B cell (primary cell): ENCODE measurements around the gene NXPE3. TPM values are rescaled to one million over a fixed set of nuclear protein-coding genes. Genes with fewer than 3 reads are reported as not detected.

ENCODE experiments used
- ATAC-seq: fragments of 200-7000 bp; cut with Tn5 transposase; one replicate; pipeline ENCODE4 v1.10.0; 2021; ENCODE audit warnings: low read depth, mild to moderate bottlenecking, moderate number of reproducible peaks, moderate library complexity
- CTCF ChIA-PET: fragments of 350-600 bp; sonication (Branson Sonifier 250); formaldehyde crosslinking; loops from one replicate; lab custom pipeline; 2021; ENCODE audit warnings: antibody characterized with exemption, inconsistent platforms; lab: Charles Lee
- POLR2A ChIA-PET: fragments of 350-600 bp; sonication (Branson Sonifier 250); formaldehyde crosslinking; loops from one replicate; lab custom pipeline; 2021; ENCODE audit warnings: antibody characterized with exemption; lab: Charles Lee
- DNase-seq: peaks from one replicate; pipeline ENCODE4 v3.0.0; 2013
- H2AFZ ChIP-seq: 2 replicates; pipeline ENCODE4 v1.6.1; 2012; ENCODE audit warnings: mild to moderate bottlenecking, low read depth, low read length; ENCODE audit not compliant: insufficient read depth, poor library complexity, severe bottlenecking
- H3K27ac ChIP-seq, 2 donors: 1 replicate in 1 of 2; 2 replicates in 1 of 2; pipeline ENCODE4 v1.5.1; 2012 to 2013; ENCODE audit warnings: low read length in 2 of 2, mild to moderate bottlenecking in 2 of 2, moderate library complexity in 1 of 2
- H3K27me3 ChIP-seq, 4 experiments: fragments of 200-600 bp in 1 of 4; sonication (generic) in 1 of 4; replicated peaks in 1 of 4; 1 replicate in 2 of 4; 2 replicates in 2 of 4; pipeline versions ENCODE4 v1.6.1 to v1.7.0; 2013 to 2016; ENCODE audit warnings: low read length in 3 of 4, mild to moderate bottlenecking in 2 of 4, mixed read lengths in 1 of 4, moderate library complexity in 1 of 4; ENCODE audit not compliant: insufficient read depth in 4 of 4, control insufficient read depth in 3 of 4; ENCODE audit errors: control extremely low read depth in 1 of 4
- H3K36me3 ChIP-seq, 2 experiments: replicated peaks in 1 of 2; 1 replicate in 1 of 2; 2 replicates in 1 of 2; pipeline versions ENCODE4 v1.6.1 to v1.7.1; 2013; ENCODE audit warnings: low read length in 1 of 2; ENCODE audit not compliant: insufficient read depth in 2 of 2, control insufficient read depth in 1 of 2; ENCODE audit errors: control extremely low read depth in 1 of 2, extremely low read depth in 1 of 2
- H3K4me1 ChIP-seq, 2 donors: fragments of 200-600 bp in 1 of 2; sonication (generic) in 1 of 2; 1 replicate in 1 of 2; 2 replicates in 1 of 2; pipeline versions ENCODE4 v1.5.1 to v1.6.1; 2013 to 2017; ENCODE audit warnings: low read length in 2 of 2; ENCODE audit not compliant: control insufficient read depth in 2 of 2, insufficient read depth in 2 of 2
- H3K4me2 ChIP-seq: replicated peaks from 2 replicates; pipeline ENCODE3; 2012; ENCODE audit warnings: mild to moderate bottlenecking, low read depth, low read length; ENCODE audit not compliant: poor library complexity, severe bottlenecking
- H3K4me3 ChIP-seq, 5 experiments: fragments of 200-600 bp in 1 of 5; sonication (generic) in 1 of 5; 1 replicate in 3 of 5; 2 replicates in 2 of 5; pipeline versions ENCODE4 v1.5.1 to v1.7.0; 2011 to 2016; ENCODE audit warnings: low read length in 4 of 5, mild to moderate bottlenecking in 4 of 5, low read depth in 2 of 5, control low read depth in 1 of 5, moderate library complexity in 1 of 5; ENCODE audit not compliant: insufficient read depth in 1 of 5; ENCODE audit errors: control extremely low read depth in 1 of 5, extremely low read depth in 1 of 5
- H3K79me2 ChIP-seq: fragments of 200-600 bp; sonication (generic); one replicate; pipeline ENCODE4 v1.6.0; 2016; ENCODE audit warnings: low read length; ENCODE audit not compliant: control insufficient read depth, insufficient read depth
- H3K9ac ChIP-seq: fragments of 200-600 bp; sonication (generic); 2 replicates; pipeline ENCODE4 v1.6.1; 2017; ENCODE audit warnings: mild to moderate bottlenecking, low read length, moderate library complexity
- H3K9me3 ChIP-seq, 3 donors: one replicate each; pipeline versions ENCODE4 v1.6.1 to v1.7.1; 2013; ENCODE audit warnings: low read length in 2 of 3; ENCODE audit not compliant: control insufficient read depth in 2 of 3, insufficient read depth in 1 of 3; ENCODE audit errors: control extremely low read depth in 1 of 3
- H4K20me1 ChIP-seq: 2 replicates; pipeline ENCODE4 v1.6.0; 2012; ENCODE audit warnings: mild to moderate bottlenecking, low read length; ENCODE audit not compliant: insufficient read depth, control insufficient read depth, poor library complexity, severe bottlenecking
- H3K27ac Mint-ChIP-seq: one replicate; pipeline ENCODE4 v1.8.0; 2021; ENCODE audit warnings: mixed read lengths
- H3K27me3 Mint-ChIP-seq: one replicate; pipeline ENCODE4 v1.8.0; 2021; ENCODE audit warnings: mixed read lengths
- H3K4me1 Mint-ChIP-seq: one replicate; pipeline ENCODE4 v1.8.0; 2021; ENCODE audit warnings: mixed read lengths
- H3K4me3 Mint-ChIP-seq: one replicate; pipeline ENCODE4 v1.8.0; 2021; ENCODE audit warnings: mixed read lengths
- H3K9me3 Mint-ChIP-seq: one replicate; pipeline ENCODE4 v1.8.0; 2022; ENCODE audit warnings: mixed read lengths; ENCODE audit not compliant: insufficient read depth
- EZH2 ChIP-seq: IDR thresholded peaks from 2 replicates; pipeline ENCODE4 v1.6.1; 2012; ENCODE audit warnings: borderline replicate concordance, low read depth, mild to moderate bottlenecking, moderate library complexity, low read length; ENCODE audit not compliant: insufficient read depth, poor library complexity, severe bottlenecking
- WGBS: methylation state at CpG from one replicate; pipeline ENCODE4 v1.1.5; 2013; ENCODE audit warnings: missing lambda C conversion rate; ENCODE audit not compliant: insufficient coverage; 5-methylcytosine and 5-hydroxymethylcytosine counted together
- intact Hi-C: fragments of 100-400 bp; cut with micrococcal nuclease; formaldehyde crosslinking; loops from one replicate; pipeline ENCODE4 v1.10.0; 2022
- polyA plus RNA-seq: library from polyadenylated mRNA; depleted of rRNA; stranded (reverse); fragments of >200 nt; gene quantifications from 2 replicates; pipeline ENCODE4 v1.2.3, GENCODE V29; 2012
- total RNA-seq, 2 donors: library from RNA; stranded (reverse); fragments of 120-200 nt in 1 of 2; gene quantifications; 1 replicate in 1 of 2; 2 replicates in 1 of 2; pipeline versions ENCODE4 v1.2.3 to v1.2.4, GENCODE V29; 2013 to 2022
- TF ChIP-seq, protein P1 (sequence below): fragments of 200-600 bp; IDR thresholded peaks from one replicate; pipeline ENCODE4 v1.8.0; 2022; ENCODE audit warnings: antibody characterized with exemption, mild to moderate bottlenecking

Gene NXPE3
- total and polyA plus RNA-seq, 2 donors (not counting 1 experiment from before 2014, with no cell fraction given), result 15.4 to 19.7 TPM

DNA sequence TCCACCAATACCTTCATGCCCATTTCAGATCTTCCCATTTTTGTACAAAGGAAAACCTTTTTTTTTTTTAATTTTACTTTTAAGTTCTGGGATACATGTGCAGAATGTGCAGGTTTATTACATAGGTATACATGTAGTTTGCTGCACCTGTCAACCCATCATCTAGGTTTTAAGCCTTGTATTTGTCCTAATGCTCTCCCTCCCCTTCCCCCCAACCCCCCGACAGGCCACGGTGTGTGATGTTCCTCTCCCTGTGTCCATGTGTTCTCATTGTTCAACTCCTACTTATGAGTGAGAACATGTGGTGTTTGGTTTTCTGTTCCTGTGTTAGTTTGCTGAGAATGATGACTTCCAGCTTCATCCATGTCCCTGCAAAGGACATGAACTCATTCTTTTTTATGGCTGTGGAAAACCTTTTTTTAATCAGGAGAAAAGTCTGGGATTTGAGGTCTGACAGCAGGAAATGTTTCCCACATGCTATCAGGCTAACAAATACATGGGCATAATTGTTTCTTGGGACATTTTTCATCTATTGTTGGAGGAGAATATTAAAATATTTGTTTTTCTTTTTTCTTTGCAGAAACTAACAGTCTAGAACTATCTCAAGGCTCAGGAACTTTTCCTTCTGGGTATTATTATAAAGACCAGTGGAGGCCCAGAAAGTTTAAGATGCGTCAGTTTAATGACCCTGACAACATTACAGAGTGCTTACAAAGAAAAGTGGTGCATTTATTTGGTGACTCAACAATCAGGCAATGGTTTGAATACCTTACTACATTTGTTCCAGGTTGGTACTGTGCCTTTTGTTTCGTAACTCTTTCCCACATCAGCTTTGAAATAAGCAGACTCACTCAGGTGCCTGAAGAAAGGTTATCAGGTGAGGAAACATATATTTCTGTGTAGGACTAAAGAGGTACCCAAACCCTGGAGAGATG, 37.5 kb downstream of the NXPE3 start:
- ATAC-seq, result no peak
- TF ChIP-seq, protein P1, sequence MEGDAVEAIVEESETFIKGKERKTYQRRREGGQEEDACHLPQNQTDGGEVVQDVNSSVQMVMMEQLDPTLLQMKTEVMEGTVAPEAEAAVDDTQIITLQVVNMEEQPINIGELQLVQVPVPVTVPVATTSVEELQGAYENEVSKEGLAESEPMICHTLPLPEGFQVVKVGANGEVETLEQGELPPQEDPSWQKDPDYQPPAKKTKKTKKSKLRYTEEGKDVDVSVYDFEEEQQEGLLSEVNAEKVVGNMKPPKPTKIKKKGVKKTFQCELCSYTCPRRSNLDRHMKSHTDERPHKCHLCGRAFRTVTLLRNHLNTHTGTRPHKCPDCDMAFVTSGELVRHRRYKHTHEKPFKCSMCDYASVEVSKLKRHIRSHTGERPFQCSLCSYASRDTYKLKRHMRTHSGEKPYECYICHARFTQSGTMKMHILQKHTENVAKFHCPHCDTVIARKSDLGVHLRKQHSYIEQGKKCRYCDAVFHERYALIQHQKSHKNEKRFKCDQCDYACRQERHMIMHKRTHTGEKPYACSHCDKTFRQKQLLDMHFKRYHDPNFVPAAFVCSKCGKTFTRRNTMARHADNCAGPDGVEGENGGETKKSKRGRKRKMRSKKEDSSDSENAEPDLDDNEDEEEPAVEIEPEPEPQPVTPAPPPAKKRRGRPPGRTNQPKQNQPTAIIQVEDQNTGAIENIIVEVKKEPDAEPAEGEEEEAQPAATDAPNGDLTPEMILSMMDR, result no peak
- no peak for TF ChIP-seq EZH2
- H3K9me3 Mint-ChIP-seq, result no peaks in the 10 kb centered on the region
- no peak overlapping the region for H2AFZ ChIP-seq
- peaks cover 15% of the 10 kb centered on the region for H3K79me2 ChIP-seq
- peaks cover 40 to 47% of the 10 kb centered on the region in 2 donors for H3K4me1 ChIP-seq
- H4K20me1 ChIP-seq, result no peaks in the 10 kb centered on the region
- no peak overlapping the region for H3K4me2 ChIP-seq
- H3K36me3 ChIP-seq, result peaks cover 0 to 2% of the 10 kb centered on the region in 2 experiments
- peaks cover 0 to 10% (median 0%) of the 10 kb centered on the region in 3 donors for H3K9me3 ChIP-seq
- no peaks in the 10 kb centered on the region for H3K27me3 ChIP-seq
- H3K4me3 ChIP-seq, result no peak overlapping the region
- no peak overlapping the region for H3K9ac ChIP-seq
- H3K4me3 Mint-ChIP-seq, result peak overlapping the region; percentile 18
- POLR2A ChIA-PET, result interaction anchor here (2.9 kb wide), 1 partner anchor 33 kb away, joined by 14 read pairs; the partner anchor contains the start of gene NFKBIZ
- no peak for DNase-seq
- H3K27me3 Mint-ChIP-seq, result no peaks in the 10 kb centered on the region
- peak overlapping the region in 1 of 2 donors; percentile 78 for H3K27ac ChIP-seq
- peak overlapping the region; percentile 71 for H3K27ac Mint-ChIP-seq
- CTCF ChIA-PET, result interaction anchor here (1.2 to 20.1 kb wide), 6 partner anchors 7 to 720 kb away, joined by 3 to 1306 read pairs (median 8); no protein-coding TSS in a partner anchor
- peaks cover 52% of the 10 kb centered on the region for H3K4me1 Mint-ChIP-seq
- intact Hi-C loops, result loop anchor here (5.0 kb wide), 1 partner anchor 36 kb away; no protein-coding TSS in a partner anchor
- 100% methylated on average over 1 of the region's 4 CpGs for WGBS
